HL-60 (cell line): Measurements from ENCODE around the gene ACTC1.

ENCODE experiments used
- DNase-seq, 2 experiments: peaks; one replicate each; pipeline ENCODE4 v3.0.0-alpha.2; 2010 to 2020; ENCODE audit warnings: low read depth in 1 of 2, low spot score in 1 of 2
- H3K27ac ChIP-seq: fragments of 250-450 bp; sonication (Bioruptor Pico); replicated peaks from 2 replicates; pipeline ENCODE4 v1.5.1; 2020; ENCODE audit warnings: mild to moderate bottlenecking, moderate library complexity
- H3K27me3 ChIP-seq: fragments of 250-450 bp; sonication (Bioruptor Pico); 2 replicates; pipeline ENCODE4 v1.5.1; 2021; ENCODE audit warnings: mild to moderate bottlenecking, moderate library complexity; ENCODE audit not compliant: insufficient read depth, poor library complexity, severe bottlenecking
- H3K4me3 ChIP-seq: replicated peaks from 2 replicates; pipeline ENCODE4 v1.5.1; 2011; ENCODE audit warnings: mild to moderate bottlenecking, control low read depth, low read length; ENCODE audit not compliant: insufficient read depth
- CTCF ChIP-seq: IDR thresholded peaks from one replicate; pipeline ENCODE4 v1.5.1; 2011; ENCODE audit warnings: low read length, control low read depth, inconsistent platforms; ENCODE audit not compliant: insufficient read depth
- GABPA ChIP-seq: IDR thresholded peaks from 2 replicates; pipeline ENCODE4 v1.6.1; 2012; ENCODE audit warnings: low read depth
- POLR2AphosphoS5 ChIP-seq: IDR thresholded peaks from 2 replicates; pipeline ENCODE4 v1.6.1; 2012; ENCODE audit warnings: low read depth
- REST ChIP-seq: IDR thresholded peaks from 2 replicates; pipeline ENCODE4 v1.6.1; 2012; ENCODE audit warnings: low read depth; ENCODE audit not compliant: insufficient replicate concordance
- SPI1 ChIP-seq: IDR thresholded peaks from 2 replicates; pipeline ENCODE4 v1.6.1; 2012; ENCODE audit warnings: low read depth, mild to moderate bottlenecking, borderline replicate concordance

The ACTC1 gene

GRCh38 chr15:34786206-34786605 is 9.1 kb downstream of the ACTC1 start:
- TF ChIP-seq POLR2AphosphoS5 (no peak), CTCF (no peak), REST (no peak), GABPA (no peak), SPI1 (no peak)

GRCh38 chr15:34783991-34784390 is 11.4 kb downstream of the ACTC1 start:
- no peak for DNase-seq
- Histone ChIP-seq H3K4me3 (no peak overlapping the region), H3K27ac (no peak overlapping the region), H3K27me3 (no peaks in the 10 kb centered on the region)
- TF ChIP-seq CTCF (no peak), SPI1 (no peak), REST (no peak), POLR2AphosphoS5 (no peak), GABPA (no peak)

More at GRCh38 chr15:34786206-34786605, 9.1 kb downstream of the ACTC1 start:
- DNase-seq, result no peak
- H3K4me3 ChIP-seq, result no peak overlapping the region
- no peak overlapping the region for H3K27ac ChIP-seq
- no peaks in the 10 kb centered on the region for H3K27me3 ChIP-seq

GRCh38 chr15:34783431-34783830 is 11.9 kb downstream of the ACTC1 start:
- Histone ChIP-seq H3K27me3 (no peaks in the 10 kb centered on the region), H3K4me3 (no peak overlapping the region), H3K27ac (no peak overlapping the region)
- no peak for DNase-seq
- TF ChIP-seq POLR2AphosphoS5 (no peak), REST (no peak), SPI1 (no peak), GABPA (no peak)
